HFFc6 (cell line): ENCODE results near the gene QRSL1. TPM values are rescaled to one million over a fixed set of nuclear protein-coding genes. Genes with fewer than 3 reads are reported as not detected.

ENCODE experiments used
- DNase-seq: peaks from one replicate; pipeline ENCODE4 v3.0.0-alpha.2; 2018
- H3K27ac Mint-ChIP-seq: 2 replicates; pipeline ENCODE4 v1.8.0; 2020; ENCODE audit warnings: mild to moderate bottlenecking, mixed read lengths
- H3K27me3 Mint-ChIP-seq: 2 replicates; pipeline ENCODE4 v1.8.0; 2021; ENCODE audit warnings: mild to moderate bottlenecking, moderate library complexity, mixed read lengths; ENCODE audit not compliant: insufficient read depth
- H3K36me3 Mint-ChIP-seq: 2 replicates; pipeline ENCODE4 v1.8.0; 2021; ENCODE audit warnings: low read depth, mixed read lengths
- H3K4me1 Mint-ChIP-seq: 2 replicates; pipeline ENCODE4 v1.8.0; 2020; ENCODE audit warnings: low read depth, mixed read lengths
- H3K4me3 Mint-ChIP-seq: 2 replicates; pipeline ENCODE4 v1.8.0; 2020; ENCODE audit warnings: mild to moderate bottlenecking, moderate library complexity, mixed read lengths
- H3K9me3 Mint-ChIP-seq: 2 replicates; pipeline ENCODE4 v1.8.0; 2020; ENCODE audit warnings: mild to moderate bottlenecking, mixed read lengths
- CTCF ChIP-seq: fragments of 200-600 bp; sonication (generic); IDR thresholded peaks from 2 replicates; pipeline ENCODE4 v1.5.0; 2021; ENCODE audit warnings: antibody characterized with exemption, mild to moderate bottlenecking
- total RNA-seq, 6 experiments: library from RNA; stranded (reverse); fragmentation: NEBNext Ultra II Directional; extraction: Animal tissue kit (Norgen Biotek cat#: 25700); gene quantifications; 2 replicates in 1 of 6; 3 replicates in 5 of 6; pipeline ENCODE4 v1.2.3, GENCODE V29; 2021

QRSL1 gene
- total RNA-seq, 6 experiments from 2014 or later: 8.8 to 12.4 (median 10.1) TPM

GRCh38 chr6:106702046-106702445 is 72.7 kb downstream of the QRSL1 start:
- Mint-ChIP-seq H3K4me3 (no peak overlapping the region), H3K27me3 (peaks cover 9% of the 10 kb centered on the region), H3K9me3 (peaks cover 4% of the 10 kb centered on the region; the same call in 1 of the 2 replicates), H3K27ac (no peak overlapping the region), H3K36me3 (no peaks in the 10 kb centered on the region), H3K4me1 (no peaks in the 10 kb centered on the region)
- DNase-seq: no peak
- no peak for TF ChIP-seq CTCF

- no peak for DNase-seq
- Mint-ChIP-seq H3K27me3 (peaks cover 9% of the 10 kb centered on the region), H3K9me3 (peaks cover 4% of the 10 kb centered on the region; the same call in 1 of the 2 replicates), H3K4me3 (no peak overlapping the region), H3K27ac (no peak overlapping the region), H3K36me3 (no peaks in the 10 kb centered on the region), H3K4me1 (no peaks in the 10 kb centered on the region)
- no peak for TF ChIP-seq CTCF
These were observed 73.2 kb downstream of the QRSL1 start for GRCh38 chr6:106702451-106703110.

- H3K27ac Mint-ChIP-seq: no peak overlapping the region
- no peak for DNase-seq
- no peak for TF ChIP-seq CTCF
- H3K36me3 Mint-ChIP-seq: no peaks in the 10 kb centered on the region
- H3K27me3 Mint-ChIP-seq: peaks cover 9% of the 10 kb centered on the region
- no peaks in the 10 kb centered on the region for H3K4me1 Mint-ChIP-seq
- peaks cover 4% of the 10 kb centered on the region; the same call in 1 of the 2 replicates for H3K9me3 Mint-ChIP-seq
- no peak overlapping the region for H3K4me3 Mint-ChIP-seq
These were observed 74.9 kb downstream of the QRSL1 start for GRCh38 chr6:106704327-106704726.

- H3K4me3 Mint-ChIP-seq: no peak overlapping the region
- H3K4me1 Mint-ChIP-seq: no peaks in the 10 kb centered on the region
- H3K36me3 Mint-ChIP-seq: no peaks in the 10 kb centered on the region
- DNase-seq: no peak
- TF ChIP-seq CTCF: no peak
- peaks cover 4% of the 10 kb centered on the region; the same call in 1 of the 2 replicates for H3K9me3 Mint-ChIP-seq
- H3K27me3 Mint-ChIP-seq: peaks cover 9% of the 10 kb centered on the region
- H3K27ac Mint-ChIP-seq: no peak overlapping the region
These were observed 75.8 kb downstream of the QRSL1 start for GRCh38 chr6:106705156-106705555.

GRCh38 chr6:106710580-106710979 is 81.2 kb downstream of the QRSL1 start:
- TF ChIP-seq CTCF: no peak
- Mint-ChIP-seq H3K36me3 (no peaks in the 10 kb centered on the region), H3K4me1 (no peaks in the 10 kb centered on the region), H3K27ac (no peak overlapping the region), H3K9me3 (no peaks in the 10 kb centered on the region), H3K27me3 (peaks cover 6% of the 10 kb centered on the region), H3K4me3 (no peak overlapping the region)
- DNase-seq: no peak
